Stomach (tissue), 4 donors: ENCODE data around the gene PDIA5.

Experiments used
- CTCF ChIP-seq, 7 experiments: fragments of 450-650 bp in 4 of 7; fragments of 200-600 bp in 3 of 7; sonication (generic) in 3 of 7; IDR thresholded peaks; one replicate each; pipeline ENCODE4 v1.5.1; 2016 to 2019; ENCODE audit warnings: antibody characterized with exemption in 7 of 7, control low read depth in 2 of 7, mild to moderate bottlenecking in 1 of 7
- EP300 ChIP-seq: sonication (generic); formaldehyde crosslinking; IDR thresholded peaks from one replicate; pipeline ENCODE4 v1.6.1; 2017; ENCODE audit warnings: antibody characterized with exemption
- POLR2AphosphoS5 ChIP-seq, 3 donors: sonication (generic); formaldehyde crosslinking; IDR thresholded peaks; one replicate each; pipeline ENCODE4 v1.6.1; 2016; ENCODE audit warnings: antibody characterized with exemption in 3 of 3

- TF ChIP-seq POLR2AphosphoS5 (IDR thresholded peaks at IDR 0.05) (no peak), CTCF (IDR thresholded peaks at IDR 0.05) (no peak), EP300 (no peak)
Measured at GRCh38 chr3:123100193-123100776, 33.5 kb downstream of the PDIA5 start.
